ENCODE data around the gene RNF149. TPM values are rescaled to one million over a fixed set of nuclear protein-coding genes. Genes with fewer than 3 reads are reported as not detected.

The RNF149 gene
- total RNA-seq, 1 experiment from 2014 or later = 69.0 TPM

DNA sequence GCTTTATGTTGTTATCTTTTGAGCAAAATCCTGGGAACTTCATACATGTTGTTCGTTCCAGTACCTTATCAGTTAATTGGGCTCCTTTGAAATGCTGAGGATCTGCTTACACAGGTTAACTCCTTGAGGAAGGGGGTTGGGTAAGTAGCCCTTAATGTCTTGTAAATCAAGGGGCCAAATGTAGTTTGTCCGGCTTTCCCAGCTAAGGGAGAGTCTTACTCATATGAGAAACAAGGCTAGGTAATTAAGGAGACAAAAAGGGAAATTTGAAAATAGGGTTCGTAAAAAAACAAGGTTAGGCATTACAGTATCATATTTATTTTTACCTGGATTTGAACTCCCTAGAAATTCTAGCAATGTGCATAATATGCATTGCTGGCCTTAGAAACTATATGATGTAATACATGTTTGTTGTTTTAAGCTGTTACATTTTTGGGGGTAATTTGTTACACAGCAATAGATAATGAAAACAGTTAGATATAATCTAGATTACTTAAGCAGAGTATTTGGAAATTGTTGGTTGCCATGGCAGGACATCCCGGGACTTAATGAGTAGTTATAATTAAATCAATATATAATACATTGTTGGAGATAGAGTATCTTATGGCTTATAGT is 30.9 kb upstream of the RNF149 start:
- CTCF ChIA-PET = no interaction called here
- no peak overlapping the region for H3K27ac Mint-ChIP-seq (ENCODE audit: unreplicated experiment)
- no peaks in the 10 kb centered on the region for H3K27me3 Mint-ChIP-seq (ENCODE audit: unreplicated experiment)
- TF ChIP-seq, protein P1, sequence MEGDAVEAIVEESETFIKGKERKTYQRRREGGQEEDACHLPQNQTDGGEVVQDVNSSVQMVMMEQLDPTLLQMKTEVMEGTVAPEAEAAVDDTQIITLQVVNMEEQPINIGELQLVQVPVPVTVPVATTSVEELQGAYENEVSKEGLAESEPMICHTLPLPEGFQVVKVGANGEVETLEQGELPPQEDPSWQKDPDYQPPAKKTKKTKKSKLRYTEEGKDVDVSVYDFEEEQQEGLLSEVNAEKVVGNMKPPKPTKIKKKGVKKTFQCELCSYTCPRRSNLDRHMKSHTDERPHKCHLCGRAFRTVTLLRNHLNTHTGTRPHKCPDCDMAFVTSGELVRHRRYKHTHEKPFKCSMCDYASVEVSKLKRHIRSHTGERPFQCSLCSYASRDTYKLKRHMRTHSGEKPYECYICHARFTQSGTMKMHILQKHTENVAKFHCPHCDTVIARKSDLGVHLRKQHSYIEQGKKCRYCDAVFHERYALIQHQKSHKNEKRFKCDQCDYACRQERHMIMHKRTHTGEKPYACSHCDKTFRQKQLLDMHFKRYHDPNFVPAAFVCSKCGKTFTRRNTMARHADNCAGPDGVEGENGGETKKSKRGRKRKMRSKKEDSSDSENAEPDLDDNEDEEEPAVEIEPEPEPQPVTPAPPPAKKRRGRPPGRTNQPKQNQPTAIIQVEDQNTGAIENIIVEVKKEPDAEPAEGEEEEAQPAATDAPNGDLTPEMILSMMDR (IDR thresholded peaks at IDR 0.05; ENCODE audit: unreplicated experiment) = no peak
- H3K4me3 Mint-ChIP-seq (ENCODE audit: low read depth, unreplicated experiment) = no peak overlapping the region
- intact Hi-C loops (cut with micrococcal nuclease; ENCODE audit: unreplicated experiment) = no loop called here
- peaks cover 4% of the 10 kb centered on the region for H3K36me3 Mint-ChIP-seq (ENCODE audit: insufficient read depth, unreplicated experiment)
- BruUV-seq (replicated peaks) = no TSS peak
- DNase-seq = no peak
- peaks cover 34% of the 10 kb centered on the region for H3K4me1 Mint-ChIP-seq (ENCODE audit: low read depth, unreplicated experiment)
- no peaks in the 10 kb centered on the region for H3K9me3 Mint-ChIP-seq (ENCODE audit: low read depth, unreplicated experiment)

DNA sequence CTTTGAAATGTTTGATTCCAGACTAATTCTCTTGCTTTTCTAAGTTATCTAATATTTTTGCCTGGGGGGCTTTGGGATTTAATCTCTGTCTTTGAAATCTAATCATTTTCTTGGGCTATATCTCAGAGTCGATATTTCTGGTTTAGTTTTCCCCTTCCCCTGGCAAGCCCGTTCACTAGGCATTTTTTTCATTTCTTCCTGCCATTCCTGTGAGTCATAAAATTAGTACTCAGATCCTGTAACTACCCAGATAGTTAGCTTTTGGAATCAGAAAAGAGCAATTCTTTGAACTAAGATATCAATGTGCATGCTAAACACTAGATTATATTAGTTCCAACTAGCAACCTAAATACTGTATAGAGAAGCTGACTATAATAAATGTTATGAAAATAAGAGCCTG is 29.4 kb upstream of the RNF149 start:
- CTCF ChIA-PET = interaction anchor here (1.1 kb wide), 1 partner anchor 491 kb away, joined by 7 read pairs; no protein-coding TSS in a partner anchor
- intact Hi-C loops (cut with micrococcal nuclease; ENCODE audit: unreplicated experiment) = no loop called here
- Mint-ChIP-seq H3K9me3 (ENCODE audit: low read depth, unreplicated experiment) (no peaks in the 10 kb centered on the region), H3K27ac (ENCODE audit: unreplicated experiment) (no peak overlapping the region), H3K4me3 (ENCODE audit: low read depth, unreplicated experiment) (no peak overlapping the region), H3K4me1 (ENCODE audit: low read depth, unreplicated experiment) (peaks cover 34% of the 10 kb centered on the region), H3K27me3 (ENCODE audit: unreplicated experiment) (no peaks in the 10 kb centered on the region), H3K36me3 (ENCODE audit: insufficient read depth, unreplicated experiment) (peaks cover 4% of the 10 kb centered on the region)
- DNase-seq = no peak
- TF ChIP-seq, protein P1 (IDR thresholded peaks at IDR 0.05; ENCODE audit: unreplicated experiment) = no peak
- BruUV-seq (replicated peaks) = no TSS peak

DNA sequence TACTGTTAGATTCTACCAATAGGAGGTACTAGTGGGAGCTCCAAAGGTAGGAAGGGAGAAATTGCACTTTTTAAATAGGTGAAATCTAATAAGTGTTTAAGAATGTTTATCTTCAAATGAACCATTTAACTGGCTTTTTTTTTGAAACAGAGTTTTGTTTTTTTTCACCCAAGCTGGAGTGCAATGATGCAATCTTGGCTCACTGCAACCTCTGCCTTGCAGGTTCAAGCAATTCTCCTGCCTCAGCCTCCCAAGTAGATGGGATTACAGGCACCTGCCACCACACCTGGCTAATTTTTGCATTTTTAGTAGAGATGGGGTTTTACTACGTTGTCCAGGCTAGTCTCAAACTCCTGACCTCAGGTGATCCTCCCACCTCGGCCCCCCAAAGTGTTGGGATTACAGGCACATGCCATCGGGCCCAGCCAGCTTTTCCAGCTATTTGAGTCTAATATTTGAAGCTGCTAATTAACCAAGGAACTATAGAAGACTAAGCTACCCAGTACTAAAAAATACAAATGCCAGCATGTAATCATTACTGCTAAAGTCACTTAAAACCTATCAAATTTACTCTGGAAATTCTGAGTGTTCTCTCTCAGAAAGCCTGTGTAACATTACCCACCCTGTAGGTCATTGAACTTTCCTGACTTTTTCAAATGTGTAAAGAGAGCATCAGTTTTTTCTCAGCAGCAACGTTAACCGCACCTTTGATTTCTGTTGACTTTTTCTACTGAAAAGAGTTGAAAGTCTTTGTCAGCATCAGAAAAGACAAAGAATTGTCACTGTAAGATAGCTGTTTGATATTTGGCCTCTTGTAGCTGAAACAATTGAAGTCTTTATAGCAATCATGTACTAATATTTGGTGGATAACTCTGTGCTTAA is 24.6 kb upstream of the RNF149 start:
- H3K4me3 Mint-ChIP-seq (ENCODE audit: low read depth, unreplicated experiment) = no peak overlapping the region
- peaks cover 8% of the 10 kb centered on the region for H3K4me1 Mint-ChIP-seq (ENCODE audit: low read depth, unreplicated experiment)
- no peaks in the 10 kb centered on the region for H3K36me3 Mint-ChIP-seq (ENCODE audit: insufficient read depth, unreplicated experiment)
- no peaks in the 10 kb centered on the region for H3K27me3 Mint-ChIP-seq (ENCODE audit: unreplicated experiment)
- H3K9me3 Mint-ChIP-seq (ENCODE audit: low read depth, unreplicated experiment) = no peaks in the 10 kb centered on the region
- TF ChIP-seq, protein P1 (IDR thresholded peaks at IDR 0.05; ENCODE audit: unreplicated experiment) = no peak
- DNase-seq = no peak
- intact Hi-C loops (cut with micrococcal nuclease; ENCODE audit: unreplicated experiment) = no loop called here
- no TSS peak for BruUV-seq (replicated peaks)
- no peak overlapping the region for H3K27ac Mint-ChIP-seq (ENCODE audit: unreplicated experiment)
- CTCF ChIA-PET = no interaction called here

DNA sequence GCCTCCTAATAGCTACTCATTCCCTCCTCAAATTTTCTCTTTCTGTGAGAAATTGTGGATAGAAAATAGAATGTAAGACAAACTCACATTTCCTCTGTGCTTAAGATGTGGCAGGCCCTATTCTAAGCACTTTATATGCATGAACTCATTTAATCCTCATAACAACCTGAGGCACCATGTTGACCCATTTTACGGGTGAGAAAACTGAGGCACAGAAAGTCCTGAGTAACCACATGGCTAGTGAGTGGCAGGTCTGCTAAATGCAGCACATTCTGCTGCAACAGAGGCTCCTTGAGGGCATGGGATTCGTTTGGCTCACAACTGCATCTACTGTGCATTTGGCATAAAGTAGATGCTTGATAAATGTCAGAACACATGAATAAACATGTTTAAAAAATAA is 22.7 kb upstream of the RNF149 start:
- intact Hi-C loops (cut with micrococcal nuclease; ENCODE audit: unreplicated experiment) = no loop called here
- H3K9me3 Mint-ChIP-seq (ENCODE audit: low read depth, unreplicated experiment) = no peaks in the 10 kb centered on the region
- H3K36me3 Mint-ChIP-seq (ENCODE audit: insufficient read depth, unreplicated experiment) = no peaks in the 10 kb centered on the region
- TF ChIP-seq, protein P1 (IDR thresholded peaks at IDR 0.05; ENCODE audit: unreplicated experiment) = no peak
- no peak overlapping the region for H3K4me3 Mint-ChIP-seq (ENCODE audit: low read depth, unreplicated experiment)
- BruUV-seq (replicated peaks) = no TSS peak
- no peaks in the 10 kb centered on the region for H3K4me1 Mint-ChIP-seq (ENCODE audit: low read depth, unreplicated experiment)
- no peak overlapping the region for H3K27ac Mint-ChIP-seq (ENCODE audit: unreplicated experiment)
- no peak for DNase-seq
- CTCF ChIA-PET = interaction anchor here (0.9 to 1.5 kb wide), 2 partner anchors 11 to 57 kb away, joined by 3 to 12 read pairs; no protein-coding TSS in a partner anchor
- no peaks in the 10 kb centered on the region for H3K27me3 Mint-ChIP-seq (ENCODE audit: unreplicated experiment)

Data from Calu3 (cell line).